ENCODE measurements around the gene CYB561D2. TPM values are rescaled to one million over a fixed set of nuclear protein-coding genes. Genes with fewer than 3 reads are reported as not detected.

CYB561D2 gene
- total RNA-seq, 1 donor from 2014 or later: 5.6 TPM

DNA sequence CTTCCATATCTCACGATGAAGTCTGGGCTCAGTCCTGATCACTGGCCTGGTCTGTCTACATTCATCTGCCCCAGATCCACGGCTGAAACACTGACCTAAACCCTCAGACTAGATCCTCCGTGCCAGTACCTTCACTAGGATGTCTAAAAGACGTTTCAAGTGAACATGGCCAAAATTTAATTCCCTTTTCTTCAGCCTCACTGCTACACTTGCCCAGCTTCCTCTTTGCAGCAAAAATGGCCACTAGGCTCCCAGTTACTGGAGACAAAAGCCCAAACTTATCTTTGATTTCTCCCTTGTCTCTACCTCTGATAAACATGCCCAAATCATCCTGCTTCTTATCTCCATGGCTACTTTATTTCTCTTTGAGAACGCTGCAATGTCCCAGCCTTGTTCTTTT is 11.7 kb upstream of the CYB561D2 start:
- DNase-seq (no peak), ATAC-seq (ENCODE audit: poor library complexity) (no peak)
- intact Hi-C loops (cut with DNase I): no loop called here

DNA sequence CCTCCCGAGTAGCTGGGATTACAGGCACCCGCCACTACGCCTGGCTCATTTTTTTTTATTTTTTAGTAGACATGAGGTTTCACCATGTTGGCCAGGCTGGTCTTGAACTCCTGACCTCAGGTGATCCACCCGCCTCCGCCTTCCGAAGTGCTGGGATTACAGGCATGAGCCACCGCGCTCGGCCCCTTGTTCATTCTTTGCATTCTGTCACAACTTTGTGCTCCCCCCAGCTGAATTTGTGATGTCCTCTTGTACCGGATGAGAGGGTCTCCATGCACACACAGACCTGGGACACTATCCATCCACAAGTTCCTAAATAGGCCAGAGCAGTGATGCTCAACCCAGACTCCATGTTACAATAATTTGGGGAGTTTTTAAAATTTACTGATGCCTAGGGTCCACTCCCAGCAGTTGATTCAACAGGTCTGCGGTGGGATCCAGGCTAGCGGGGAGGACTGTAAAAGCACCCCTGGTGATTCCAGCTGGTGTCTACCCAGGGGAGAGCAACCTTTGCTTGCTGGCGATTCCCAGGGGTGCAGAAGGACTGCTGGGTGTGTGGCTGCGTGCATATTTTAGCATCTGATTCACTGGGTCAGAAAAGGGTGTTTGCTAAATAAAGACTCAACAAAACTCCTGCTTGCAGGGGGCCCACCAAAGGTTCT is 11.0 kb upstream of the CYB561D2 start:
- ATAC-seq (ENCODE audit: poor library complexity) (no peak), DNase-seq (no peak)
- intact Hi-C loops (cut with DNase I): no loop called here

DNA sequence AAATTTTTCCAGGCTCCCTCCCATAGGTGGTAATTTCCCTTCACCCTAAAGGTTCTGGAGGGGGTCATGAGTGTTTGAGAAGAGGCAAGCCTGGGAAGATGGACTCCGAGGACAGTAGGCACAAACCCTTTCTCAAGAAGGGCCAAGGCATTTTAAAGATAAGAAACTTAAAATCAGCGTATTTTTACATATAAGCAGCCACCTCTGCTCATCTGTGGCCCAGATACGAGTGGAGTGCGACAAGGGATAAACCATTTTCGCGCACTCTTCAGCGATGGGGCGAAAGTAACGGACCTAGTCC is 10.6 kb upstream of the CYB561D2 start:
- ATAC-seq (ENCODE audit: poor library complexity) (no peak), DNase-seq (no peak)
- intact Hi-C loops (cut with DNase I): no loop called here

DNA sequence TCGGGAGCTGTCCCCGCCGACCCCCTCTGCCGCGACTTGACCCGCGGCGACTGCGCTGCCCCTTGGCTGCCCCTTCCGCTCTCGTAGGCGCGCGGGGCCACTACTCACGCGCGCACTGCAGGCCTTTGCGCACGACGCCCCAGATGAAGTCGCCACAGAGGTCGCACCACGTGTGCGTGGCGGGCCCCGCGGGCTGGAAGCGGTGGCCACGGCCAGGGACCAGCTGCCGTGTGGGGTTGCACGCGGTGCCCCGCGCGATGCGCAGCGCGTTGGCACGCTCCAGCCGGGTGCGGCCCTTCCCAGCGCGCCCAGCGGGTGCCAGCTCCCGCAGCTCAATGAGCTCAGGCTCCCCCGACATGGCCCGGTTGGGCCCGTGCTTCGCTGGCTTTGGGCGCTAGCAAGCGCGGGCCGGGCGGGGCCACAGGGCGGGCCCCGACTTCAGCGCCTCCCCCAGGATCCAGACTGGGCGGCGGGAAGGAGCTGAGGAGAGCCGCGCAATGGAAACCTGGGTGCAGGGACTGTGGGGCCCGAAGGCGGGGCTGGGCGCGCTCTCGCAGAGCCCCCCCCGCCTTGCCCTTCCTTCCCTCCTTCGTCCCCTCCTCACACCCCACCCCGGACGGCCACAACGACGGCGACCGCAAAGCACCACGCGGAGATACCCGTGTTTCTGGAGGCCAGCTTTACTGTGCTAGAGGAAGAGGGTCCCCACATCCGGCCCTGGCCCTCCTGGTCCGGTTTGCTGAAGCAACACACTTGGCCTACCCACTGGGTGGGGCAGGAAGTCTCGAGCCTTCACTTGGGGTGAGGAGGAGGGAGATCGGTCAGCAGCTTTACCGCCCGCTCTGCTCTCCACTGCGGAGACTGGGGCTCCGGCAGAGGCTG is 10.0 kb upstream of the CYB561D2 start, which contains the start of gene RASSF1:
Gene RASSF1 (minus strand): TSS at position 389 of the 882 bp plus-strand sequence. CDS start 31 bp downstream, at position 358.
- peak; percentile 44 for ATAC-seq (ENCODE audit: poor library complexity)
- DNase-seq: peak; percentile 90
- intact Hi-C loops (cut with DNase I): no loop called here

DNA sequence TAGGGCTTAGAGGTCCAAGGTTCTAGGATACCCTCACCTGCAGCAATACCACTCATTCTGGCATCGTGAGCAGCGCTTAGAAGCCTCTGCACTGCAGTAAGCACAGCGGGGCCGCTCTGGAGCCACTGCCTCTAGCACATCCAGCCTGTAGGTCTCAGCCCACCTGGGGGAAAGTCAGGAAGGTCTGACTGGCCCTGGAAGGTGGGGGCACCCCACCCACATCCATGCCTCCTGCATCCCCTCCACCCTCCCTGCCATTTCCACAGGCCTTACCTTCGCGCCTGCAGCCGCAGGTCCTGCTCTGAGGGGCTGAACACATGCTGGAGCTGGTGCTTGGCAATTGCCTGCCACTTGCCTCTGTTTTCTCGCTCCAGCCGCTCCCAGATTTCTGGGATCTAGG is 9.1 kb upstream of the CYB561D2 start:
- ATAC-seq (ENCODE audit: poor library complexity) (no peak), DNase-seq (peak; percentile 46)
- intact Hi-C loops (cut with DNase I): no loop called here

DNA sequence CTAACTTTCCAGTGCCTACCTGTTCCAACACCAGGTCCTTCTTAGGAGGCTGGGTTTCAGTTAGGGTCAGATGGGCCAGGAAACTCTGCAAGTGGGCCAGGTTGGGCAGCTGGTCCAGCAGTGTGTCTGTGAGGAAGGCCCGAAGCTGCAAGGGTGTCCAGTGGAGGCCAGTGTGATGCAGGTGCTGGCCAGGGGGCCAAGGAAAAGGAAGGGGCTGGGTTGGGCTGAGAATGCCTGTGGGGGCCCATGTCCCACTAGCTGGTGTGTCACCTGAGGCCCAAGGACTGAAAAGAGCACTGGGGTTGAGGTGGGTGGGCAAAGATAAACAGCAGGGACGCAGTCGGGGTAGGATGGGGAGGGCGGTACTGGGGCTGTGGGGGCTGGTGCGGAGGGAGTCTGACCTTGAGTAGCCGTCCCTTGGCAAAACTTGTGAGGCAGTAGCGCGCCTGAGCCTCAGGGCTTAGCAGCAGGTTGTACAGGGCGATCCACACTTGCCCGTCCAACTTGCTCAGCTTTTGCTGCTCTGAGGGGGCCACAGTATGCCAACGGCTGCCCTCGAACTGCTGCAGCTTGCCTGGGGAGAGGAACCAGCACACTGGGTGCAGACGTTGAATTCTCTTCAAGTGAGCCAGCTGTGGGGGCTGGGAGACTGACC is 8.5 kb upstream of the CYB561D2 start:
- intact Hi-C loops (cut with DNase I): no loop called here
- DNase-seq (no peak), ATAC-seq (ENCODE audit: poor library complexity) (no peak)

DNA sequence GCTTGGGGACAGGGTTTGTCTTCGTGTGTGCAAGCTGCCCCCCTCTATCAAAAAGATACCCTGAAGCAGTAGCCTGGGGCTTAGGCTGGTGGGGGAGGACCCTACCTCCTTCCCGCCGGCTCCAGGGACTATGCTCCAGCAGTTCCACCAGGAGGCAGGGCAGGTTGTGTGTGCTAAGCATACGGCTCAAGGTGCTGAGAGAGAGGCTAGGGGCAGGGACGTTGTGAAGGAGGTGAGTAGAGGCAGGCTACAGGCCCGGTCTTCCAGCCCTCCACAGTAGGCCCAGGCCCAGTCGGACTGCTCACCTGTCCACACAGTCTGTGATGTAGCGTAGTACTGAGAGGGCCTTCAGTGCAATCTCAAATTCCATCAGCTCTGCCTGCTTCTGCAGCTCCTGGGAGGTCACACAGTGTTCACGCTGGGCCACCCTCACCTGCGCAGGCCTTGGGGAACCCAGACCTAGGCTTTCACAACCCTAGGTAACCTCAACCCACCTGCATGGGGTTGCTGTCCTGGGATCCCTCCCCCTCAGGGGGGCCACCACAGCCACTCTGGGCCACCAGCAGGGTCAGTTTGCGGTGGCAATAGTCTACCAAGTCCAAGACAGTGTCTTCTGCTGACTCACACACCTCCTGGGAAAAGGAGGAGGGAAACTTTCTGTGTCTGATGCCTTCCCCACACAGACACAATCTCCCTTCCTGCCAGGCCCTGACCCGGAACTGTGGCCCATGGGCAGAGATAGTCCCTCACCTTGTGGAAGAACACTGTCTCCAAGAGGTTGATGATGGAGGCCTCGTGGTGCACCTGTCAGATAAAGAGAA is 7.6 kb upstream of the CYB561D2 start:
- intact Hi-C loops (cut with DNase I): no loop called here
- DNase-seq: no peak
- no peak for ATAC-seq (ENCODE audit: poor library complexity)

DNA sequence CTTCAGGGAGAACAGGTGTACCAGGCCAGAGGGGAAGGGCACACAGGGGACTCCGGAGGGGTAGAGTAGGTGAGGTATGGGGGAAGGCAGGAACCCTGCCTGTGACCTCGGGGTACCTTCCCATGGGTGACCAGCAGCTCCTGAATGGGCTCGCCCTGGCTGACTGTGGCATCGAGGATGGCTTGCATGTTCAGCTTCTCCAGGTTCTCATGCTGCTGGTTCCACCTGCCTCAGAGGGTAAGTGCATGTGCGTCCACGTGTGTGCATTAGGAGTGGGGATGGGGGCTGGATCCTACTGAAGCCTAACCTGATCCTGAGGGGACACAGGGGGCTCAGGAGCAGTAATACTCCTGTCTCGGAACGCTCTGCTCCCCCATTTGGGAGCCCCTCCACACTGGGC is 5.7 kb upstream of the CYB561D2 start:
- ATAC-seq (ENCODE audit: poor library complexity): no peak
- intact Hi-C loops (cut with DNase I): loop anchor here (5.0 kb wide), 1 partner anchor 197 kb away; no protein-coding TSS in a partner anchor
- no peak for DNase-seq

DNA sequence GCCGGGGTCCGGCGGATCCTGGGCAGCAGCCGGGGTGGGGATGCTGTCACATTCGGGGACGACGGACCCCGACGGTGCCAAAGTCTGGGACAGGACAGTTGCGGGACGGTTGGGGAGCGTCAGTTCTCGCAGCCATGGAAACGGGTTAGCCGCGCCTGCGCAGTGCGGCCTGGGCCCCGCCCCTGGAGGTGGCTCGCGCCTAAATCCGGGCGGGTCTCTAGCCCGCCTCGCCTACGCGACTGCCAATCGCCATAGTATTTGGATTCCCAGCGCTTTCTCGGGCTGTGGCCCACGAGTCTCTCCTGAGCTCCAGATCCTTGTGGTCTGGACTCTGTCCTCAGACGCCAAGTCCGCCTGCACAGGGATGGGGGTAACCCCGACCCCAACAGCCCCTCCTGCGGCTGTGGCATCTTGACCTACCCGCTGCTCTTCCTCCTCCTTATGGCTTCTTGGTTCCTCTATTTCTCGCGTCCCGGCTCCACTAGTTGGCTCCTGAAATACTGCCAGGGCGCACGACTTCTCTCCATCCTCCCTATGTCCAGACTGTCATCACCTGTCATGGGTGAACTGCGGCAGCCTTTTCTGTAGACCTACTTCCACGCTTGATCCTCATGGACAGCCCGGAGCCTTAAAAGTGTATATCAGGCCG is 5.0 kb upstream of the CYB561D2 start, which contains the start of gene ZMYND10:
Gene ZMYND10 (minus strand): TSS at position 147 of the 649 bp plus-strand sequence. CDS start 153 bp downstream, outside the sequence.
- peak; percentile 44 for ATAC-seq (ENCODE audit: poor library complexity)
- peak; percentile 89 for DNase-seq
- intact Hi-C loops (cut with DNase I): loop anchor here (5.0 kb wide), 1 partner anchor 197 kb away; no protein-coding TSS in a partner anchor

DNA sequence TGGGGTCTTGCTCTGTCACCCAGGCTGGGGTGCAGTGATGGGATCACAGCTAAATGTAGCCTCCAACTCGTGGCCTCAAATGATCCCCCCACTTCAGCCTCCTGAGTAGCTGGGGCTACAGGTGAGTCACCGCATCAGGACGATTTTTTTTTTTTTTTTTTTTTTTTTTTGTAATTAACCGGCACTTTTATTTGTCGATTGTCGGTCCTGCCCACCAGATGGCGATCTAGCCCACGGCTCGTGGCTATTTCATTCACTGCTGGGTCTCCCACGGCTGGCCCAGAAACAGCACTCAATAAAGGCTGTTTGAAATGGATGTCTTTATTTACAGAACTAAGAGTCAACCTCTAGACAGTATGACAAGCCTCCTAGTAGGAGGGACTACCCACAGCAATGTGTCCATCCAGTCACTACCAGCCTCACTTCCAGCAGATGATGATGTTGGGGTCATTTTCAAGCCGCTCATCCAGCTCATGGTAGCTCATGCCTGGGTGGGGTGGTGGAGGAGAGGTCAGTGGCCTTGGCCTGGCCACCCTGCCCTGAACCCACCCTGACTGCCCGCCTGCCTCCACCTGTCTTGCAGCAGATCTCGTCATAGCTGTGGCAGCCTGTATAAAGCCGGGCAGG is 3.4 kb upstream of the CYB561D2 start:
- no peak for ATAC-seq (ENCODE audit: poor library complexity)
- DNase-seq: peak; percentile 77
- intact Hi-C loops (cut with DNase I): loop anchor here (5.0 kb wide), 1 partner anchor 195 kb away; no protein-coding TSS in a partner anchor

DNA sequence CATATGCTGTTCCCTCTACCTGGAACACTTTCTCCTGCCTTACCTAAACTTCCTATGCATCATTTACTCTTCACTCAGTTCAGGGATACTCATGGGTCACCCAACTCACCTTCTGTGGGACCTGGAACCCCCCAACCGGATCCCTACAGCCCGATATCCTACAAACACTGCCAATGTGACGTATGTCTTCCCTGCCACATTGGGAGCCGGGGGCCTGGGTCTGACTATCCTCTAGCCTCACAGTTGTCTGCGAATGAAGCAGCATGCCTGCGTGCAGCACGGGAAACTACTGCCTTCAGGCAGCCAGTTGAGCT is 492 bp upstream of the CYB561D2 start:
- intact Hi-C loops (cut with DNase I): no loop called here
- DNase-seq (no peak), ATAC-seq (ENCODE audit: poor library complexity) (no peak)

DNA sequence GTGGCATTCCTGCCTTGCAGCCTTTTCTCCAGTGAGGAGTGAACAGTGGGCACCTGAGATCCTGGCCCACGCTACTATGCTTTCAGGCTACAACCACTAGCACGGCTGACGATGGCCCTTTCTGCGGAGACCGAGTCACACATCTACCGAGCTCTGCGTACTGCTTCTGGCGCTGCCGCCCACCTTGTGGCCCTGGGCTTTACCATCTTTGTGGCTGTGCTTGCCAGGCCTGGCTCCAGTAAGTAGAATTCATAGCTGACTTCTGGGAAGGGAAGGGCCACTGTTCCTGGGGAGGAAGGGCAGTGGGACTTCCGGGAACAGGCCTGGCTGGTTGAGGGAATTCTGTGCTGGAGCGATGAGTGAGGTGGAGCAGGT is 648 bp downstream of the CYB561D2 start:
- DNase-seq (no peak), ATAC-seq (ENCODE audit: poor library complexity) (no peak)
- intact Hi-C loops (cut with DNase I): no loop called here

DNA sequence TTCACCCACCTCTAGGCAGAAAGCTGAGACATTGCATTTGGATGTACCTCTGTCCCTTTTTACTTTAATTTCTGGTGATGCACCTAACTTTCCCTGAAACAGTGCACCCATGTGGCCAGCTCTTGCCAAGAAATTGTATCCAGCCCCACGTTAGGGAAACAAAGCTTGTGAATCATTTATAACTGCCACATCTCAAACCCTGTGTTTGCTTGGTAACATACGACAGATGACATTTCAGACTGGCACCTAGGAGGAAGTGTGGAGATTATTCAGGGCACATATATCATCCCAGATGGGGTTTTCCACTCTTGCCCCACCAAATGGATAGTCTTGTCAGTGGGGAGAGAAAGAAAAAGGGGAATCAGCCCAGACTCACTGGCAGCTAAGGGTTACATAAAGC is 2.1 kb downstream of the CYB561D2 start:
- no peak for DNase-seq
- no peak for ATAC-seq (ENCODE audit: poor library complexity)
- intact Hi-C loops (cut with DNase I): no loop called here

DNA sequence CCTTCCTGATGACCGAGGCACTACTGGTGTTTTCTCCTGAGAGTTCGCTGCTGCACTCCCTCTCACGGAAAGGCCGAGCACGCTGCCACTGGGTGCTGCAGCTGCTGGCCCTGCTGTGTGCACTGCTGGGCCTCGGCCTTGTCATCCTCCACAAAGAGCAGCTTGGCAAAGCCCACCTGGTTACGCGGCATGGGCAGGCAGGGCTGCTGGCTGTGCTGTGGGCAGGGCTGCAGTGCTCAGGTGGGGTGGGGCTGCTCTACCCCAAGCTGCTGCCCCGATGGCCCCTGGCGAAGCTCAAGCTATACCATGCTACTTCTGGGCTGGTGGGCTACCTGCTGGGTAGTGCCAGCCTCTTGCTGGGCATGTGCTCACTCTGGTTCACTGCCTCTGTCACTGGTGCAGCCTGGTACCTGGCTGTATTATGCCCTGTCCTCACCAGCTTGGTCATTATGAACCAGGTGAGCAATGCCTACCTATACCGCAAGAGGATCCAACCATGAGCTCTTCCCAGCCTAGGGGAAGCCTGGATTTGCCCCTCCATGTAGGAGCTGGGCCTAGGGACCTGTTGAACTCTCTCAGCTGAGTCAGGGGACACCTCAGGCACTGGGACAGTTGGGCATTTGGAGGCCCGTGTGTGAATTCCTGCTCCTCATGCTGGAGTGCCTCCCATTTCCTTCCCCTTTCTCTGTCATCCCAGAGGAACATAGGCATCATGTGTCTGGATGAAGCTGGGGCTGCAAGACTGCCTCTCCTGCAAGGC is 2.8 kb downstream of the CYB561D2 start:
- DNase-seq (no peak), ATAC-seq (ENCODE audit: poor library complexity) (no peak)
- intact Hi-C loops (cut with DNase I): no loop called here

DNA sequence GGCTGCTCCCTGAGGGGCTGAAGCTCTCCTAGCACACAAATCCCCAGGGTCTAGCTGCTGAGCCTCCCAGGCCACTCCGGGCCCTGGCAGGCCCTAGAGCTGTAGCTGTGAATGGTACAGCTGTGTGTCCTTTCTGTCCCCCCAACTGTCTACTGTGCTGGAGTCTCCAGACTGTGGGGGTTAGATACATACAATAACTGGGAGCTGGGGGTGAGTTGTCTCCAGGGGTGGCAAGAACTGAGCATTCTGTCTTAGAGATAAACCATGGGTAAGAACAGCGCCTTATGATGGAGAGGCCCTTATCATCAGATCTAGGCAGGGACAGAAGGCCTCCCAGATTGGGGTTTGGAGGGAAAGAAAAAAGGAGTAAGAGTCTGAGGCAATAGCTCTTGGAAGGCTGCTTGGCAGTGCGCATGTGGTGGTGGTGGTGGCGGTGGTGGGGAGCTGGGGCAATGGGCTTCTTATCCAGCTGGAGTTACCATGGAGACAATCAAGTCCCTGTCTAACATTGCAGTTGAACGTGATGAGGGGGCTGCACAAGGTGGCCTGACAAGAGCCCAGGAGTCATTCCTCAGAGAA is 3.6 kb downstream of the CYB561D2 start:
- intact Hi-C loops (cut with DNase I): no loop called here
- no peak for ATAC-seq (ENCODE audit: poor library complexity)
- no peak for DNase-seq

DNA sequence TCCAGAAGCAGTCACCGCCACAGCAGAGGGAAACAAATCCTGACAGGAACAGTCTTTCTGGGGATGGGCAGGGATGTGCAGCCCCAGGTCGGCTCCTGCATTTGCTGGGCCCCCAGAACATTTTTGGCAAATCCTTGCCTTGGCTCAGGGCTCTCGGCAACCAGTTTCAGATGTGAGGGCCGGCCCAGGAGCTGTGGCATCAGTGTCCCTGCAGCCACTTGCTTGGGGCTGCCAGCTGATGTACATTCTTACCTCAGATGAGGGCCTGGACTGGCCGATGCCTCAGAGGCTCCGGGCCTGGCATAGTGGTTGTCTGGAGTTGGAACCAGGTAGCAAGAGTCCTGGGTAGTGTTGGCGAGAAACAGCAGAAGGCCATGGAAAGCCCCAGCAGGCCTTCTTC is 4.2 kb downstream of the CYB561D2 start:
- no peak for DNase-seq
- intact Hi-C loops (cut with DNase I): no loop called here
- ATAC-seq (ENCODE audit: poor library complexity): no peak

Measured in Right ventricle myocardium superior (tissue), 1 donor.